ELF-1 (cell line): ENCODE results near the gene BICD2.

Experiments
- DNase-seq: peaks from one replicate; pipeline ENCODE4 v3.0.0-alpha.2; 2016; ENCODE audit warnings: low read depth, low spot score

The BICD2 gene

DNA sequence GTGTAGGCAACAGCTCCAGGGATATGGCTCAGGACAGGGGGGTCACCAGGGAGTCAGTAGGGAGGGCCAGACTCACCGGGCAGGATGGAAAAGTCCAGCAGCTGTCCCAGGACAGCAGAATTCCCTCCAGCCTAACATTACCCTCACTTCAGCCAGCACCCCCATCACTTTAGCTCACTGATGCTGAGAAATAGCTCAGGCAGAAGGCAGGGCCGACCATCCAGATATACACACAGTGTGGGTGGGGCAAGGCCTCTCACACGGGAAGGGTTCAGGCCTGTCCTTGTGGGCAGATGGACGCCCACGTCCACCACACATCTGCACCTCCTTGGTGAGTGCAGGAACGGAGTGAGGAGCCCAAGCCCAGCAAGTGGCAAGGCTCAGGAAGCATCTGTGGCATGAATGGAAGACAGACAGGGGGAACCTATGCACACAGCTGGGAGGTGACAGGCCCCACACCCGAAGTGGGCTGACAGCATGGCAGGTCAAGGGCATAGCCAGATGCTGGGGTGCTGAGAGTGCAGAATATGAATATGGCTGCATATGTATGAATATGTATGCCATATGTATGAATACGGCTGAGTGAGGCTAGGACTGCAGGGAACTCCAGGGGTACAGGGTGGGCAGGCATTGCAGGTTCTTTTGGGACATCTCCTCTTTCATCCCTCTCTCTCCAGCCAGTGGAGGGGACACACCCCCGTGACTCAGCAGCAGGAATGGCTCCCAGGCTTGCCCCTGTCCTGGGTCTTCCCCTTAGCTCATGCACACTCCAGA, 17.0 kb downstream of the BICD2 start:
- DNase-seq: no peak

DNA sequence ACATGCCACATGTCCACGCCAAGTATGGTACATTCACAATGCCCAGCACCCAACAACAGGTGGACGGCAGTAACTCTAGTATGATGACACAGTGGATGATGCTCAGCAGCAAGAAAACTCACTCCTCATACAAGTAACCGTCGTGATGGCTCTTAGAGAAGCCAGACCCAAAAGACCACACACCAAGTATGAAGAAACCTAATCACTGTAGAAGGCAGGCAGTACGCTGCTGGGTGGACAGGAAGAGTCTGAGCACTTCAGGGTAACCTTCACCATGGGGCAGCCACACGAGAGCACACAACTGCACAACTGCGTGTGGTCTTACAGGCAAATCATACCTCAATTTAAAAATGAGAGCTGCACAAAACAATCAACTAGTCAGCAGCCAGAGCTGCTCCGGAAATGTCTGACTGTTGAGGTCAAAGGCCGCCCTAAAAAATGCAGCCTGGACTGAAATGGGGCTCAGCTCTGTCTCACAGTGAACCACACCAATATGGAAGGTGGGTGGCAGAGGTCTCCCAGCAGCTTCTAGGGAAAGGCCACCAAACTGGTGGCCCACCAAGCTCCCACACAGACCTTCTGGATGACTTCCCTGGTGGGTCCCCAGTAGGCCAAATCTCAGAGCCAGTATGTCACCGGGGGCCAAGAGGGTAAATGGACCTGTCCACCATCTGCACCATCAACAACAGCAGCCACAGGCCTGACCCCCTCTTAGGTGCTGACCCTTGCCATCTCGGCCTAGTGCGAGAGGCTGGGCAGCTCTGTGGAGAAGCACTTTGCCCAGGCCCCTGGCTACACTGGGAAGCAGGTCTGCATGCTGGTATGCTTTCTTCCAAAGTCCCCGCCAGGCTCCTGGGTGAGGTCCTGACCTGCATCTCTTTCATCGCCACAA, 17.8 kb downstream of the BICD2 start:
- no peak for DNase-seq

DNA sequence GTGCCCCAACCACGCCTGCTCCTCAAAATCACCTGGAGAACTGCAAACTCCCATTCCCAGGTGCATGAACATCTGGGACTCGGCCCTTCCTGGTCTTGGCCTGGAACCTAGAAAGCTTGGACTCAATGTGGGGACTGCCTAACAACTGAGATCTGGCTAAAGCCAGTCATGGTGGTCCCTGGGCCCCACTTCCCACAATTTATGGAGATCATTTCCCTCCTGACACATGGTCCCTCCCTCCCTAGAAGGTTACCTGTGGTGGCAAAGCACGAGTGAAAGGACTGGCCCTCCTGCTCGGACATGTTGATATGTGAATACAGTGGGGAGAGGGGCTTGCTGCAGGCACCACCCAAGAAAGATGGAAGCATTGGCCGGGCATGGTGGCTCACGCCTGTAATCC, 18.8 kb downstream of the BICD2 start:
- no peak for DNase-seq

DNA sequence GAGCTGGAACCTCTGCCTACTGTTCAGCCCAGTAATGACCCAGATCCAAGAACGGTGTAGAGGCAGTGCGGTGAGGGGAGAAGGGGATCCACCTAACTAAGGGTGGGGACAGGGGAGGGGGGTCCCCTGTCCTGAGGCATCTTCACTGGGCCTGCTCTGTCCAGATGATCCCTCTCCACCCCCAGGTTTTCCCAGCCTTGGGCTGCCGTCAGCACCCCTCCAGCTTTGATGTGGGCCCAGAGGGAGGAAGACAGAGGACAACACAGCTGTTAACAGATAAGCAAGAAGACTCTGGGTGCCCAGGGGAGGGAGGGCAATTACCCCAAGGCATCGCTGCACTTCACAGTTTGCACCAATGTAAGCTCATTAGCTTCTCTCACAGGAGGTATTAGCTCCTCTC, 19.3 kb downstream of the BICD2 start:
- DNase-seq: peak; percentile 54

DNA sequence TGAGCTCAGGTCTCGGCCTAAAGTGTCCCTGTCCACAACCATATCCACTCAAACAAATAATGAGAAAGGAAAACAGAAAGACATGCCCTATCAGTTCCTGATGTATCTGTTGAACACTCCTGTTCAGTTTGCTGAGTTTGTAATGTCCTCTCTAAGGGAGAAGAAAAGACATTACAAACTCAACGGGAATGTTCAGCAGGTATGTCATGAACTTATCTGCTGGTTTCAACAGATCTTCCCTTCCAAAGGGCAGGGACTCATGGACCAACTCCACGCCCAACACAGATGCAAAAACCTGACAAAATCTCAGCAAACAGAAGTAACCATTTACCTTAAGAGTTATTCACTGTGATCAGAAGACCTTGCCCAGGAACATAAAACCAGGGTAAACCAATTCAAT, 23.7 kb downstream of the BICD2 start:
- DNase-seq: no peak

DNA sequence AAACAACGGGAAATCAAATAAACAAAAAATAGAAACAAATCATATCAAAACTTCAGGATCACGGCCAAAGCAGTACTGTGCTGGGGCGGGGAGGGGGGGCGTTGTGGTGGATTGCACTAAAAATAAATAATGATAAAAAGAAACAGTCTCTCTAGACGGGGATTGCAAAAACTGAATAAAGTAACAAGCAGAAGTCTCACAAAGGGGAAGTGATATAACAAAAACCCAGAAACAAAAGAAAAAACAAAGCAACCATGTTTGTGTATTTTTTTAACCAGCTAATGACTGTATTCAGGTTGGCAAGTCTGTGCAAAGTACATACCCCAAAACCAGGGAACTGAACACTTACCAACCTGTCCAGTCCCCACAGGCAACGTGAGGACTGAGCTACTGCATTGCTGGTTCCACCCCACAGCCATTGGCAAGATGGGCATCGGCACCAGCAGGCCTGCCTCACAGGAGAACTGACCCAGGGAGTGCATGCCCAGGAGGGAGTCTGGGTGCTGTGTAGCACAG, 24.1 kb downstream of the BICD2 start:
- no peak for DNase-seq

DNA sequence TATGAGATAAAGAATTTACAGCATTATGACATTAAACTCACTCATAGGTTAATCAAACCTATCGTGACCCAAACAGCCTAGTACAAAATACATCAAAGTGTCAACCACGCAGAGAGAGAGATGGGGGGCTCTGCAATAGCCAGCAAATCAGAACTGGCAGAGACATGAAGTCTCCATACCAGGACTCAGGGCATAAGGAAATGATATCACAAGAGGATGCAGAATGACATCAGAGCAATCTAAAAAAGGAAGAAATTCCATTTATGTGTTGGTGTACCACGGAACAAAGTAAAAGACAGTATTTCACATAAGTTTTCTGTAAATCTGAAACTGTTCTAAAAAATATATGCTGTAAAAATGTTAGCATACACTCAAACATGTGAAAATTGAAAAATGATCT, 24.6 kb downstream of the BICD2 start:
- DNase-seq: no peak

DNA sequence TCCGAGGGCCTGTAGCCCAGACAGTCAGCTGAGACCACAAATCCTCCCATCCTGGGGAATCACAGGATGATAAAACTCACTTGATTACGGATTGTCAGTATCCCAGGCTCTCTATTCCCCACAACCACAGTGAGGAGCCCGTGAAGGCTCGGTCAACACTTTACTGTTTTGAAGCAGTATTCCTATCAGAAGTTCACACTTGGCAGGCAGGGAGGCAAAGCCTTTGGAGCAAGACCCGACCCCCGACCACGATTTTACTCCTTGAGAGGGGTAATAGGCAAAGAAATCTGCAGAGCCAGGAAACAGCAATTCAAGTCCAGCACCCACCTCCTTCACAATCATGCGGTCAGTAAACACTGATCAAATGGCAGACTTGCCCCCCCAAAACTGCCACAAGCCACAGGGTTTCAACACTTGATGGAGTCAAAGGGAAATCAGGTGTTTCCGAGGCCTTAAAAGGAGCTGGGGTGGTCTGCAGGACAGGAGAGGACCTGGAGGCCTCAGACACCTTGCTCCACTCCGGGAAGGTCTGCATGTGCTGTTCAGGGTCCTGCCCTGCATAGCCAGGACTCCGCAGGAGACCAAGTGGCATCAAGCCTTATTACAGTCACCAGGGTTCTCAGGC, 25.2 kb downstream of the BICD2 start:
- no peak for DNase-seq

DNA sequence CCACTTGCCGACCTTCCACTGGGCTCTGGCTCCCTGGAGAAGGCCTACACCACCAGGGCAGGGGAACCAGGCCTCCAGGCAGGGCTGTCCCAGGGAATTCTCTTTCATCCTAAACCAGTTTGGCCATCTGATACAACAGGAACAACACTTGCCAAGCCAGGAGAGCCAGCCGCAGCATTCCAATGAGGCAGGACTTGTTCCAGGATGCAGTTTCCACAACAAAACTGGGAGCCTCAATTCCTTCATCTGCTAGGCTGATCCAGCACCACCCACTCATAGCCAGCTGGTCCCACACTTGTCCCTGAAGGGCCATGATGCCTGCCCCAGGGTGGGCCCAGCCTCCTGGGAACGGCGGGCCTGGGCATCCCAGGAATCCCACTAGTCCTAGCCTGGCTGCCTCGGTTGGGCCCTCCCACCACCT, 26.0 kb downstream of the BICD2 start:
- peak; percentile 93 for DNase-seq

DNA sequence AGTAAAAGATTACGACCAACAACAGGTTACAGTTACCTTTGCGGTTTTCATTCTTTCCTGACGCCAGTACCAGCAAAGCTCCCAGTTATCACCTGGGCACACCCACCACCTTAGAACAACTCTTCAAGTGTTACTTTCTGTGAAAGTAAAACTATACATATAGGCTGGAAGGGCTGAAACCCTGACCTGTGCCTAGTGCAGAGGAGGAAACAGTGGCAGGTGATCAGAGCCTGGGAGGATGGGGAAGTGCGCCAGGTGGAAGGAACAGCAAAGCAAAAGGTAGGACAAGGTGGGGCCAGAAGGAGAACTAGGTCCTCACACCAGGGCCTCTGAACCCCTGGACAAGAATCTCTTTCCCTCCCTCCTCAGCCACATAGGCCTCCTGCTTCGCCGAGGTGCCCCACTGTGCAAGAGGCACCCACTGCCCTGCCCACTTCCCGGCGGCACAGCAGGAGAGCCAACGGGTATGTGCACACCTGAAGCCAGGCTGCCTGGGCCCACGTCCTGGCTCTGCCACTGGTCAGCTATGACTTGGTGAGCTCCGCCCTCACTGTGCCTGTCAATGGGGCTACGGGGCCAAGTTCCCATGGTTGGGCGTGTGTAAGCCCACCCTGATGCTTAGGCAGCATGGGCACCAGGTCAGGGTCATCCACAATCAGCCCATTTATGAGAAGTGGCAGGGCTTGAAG, 26.9 kb downstream of the BICD2 start:
- no peak for DNase-seq

DNA sequence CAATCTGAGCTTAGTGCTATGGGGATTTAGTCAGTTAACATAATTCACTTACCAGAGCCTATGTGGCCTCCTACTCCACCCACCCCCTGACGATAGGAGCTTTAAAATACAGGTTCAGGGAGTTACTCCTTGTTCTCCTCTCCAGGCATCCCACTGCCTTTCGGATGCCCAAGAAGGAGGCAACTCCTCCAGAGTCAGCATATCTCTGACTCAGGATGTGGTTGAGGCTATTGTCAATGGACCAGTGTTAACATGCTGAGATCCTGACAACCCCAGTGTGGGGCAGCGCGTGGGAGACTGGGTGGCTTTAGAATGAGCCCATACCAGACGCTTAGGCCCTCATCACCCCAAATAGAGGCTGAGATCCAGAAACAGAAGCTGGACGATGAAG, 27.4 kb downstream of the BICD2 start:
- DNase-seq: no peak

DNA sequence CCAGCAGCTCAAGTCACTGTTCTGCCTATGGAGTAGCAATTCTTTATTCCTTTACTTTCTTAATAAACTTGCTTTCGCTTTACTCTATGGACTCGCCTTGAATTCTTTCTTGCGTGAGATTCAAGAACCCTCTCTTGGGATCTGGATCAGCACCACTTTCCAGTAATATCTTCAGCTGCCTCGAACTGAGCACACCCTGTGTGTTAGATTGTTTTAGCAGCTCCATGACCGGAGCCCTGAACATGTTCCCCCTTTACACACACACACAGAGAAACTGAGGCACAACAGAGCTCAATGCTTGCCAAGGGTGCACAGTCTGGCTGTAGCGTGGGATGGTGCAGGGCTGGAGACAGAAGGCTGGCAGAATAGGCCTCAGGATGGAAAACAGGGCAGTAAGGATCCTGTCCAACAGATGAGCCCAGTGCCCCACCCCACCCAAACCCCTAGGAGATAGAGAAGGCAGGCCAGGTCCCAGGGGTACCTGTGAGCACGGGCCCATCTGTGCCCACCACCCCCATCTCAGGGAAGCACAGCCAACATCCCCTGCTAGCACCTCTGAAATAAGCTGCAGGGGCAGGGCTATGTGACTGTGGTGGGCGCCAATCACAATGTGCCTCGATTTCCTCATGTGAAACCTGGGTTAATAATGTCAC, 27.9 kb downstream of the BICD2 start:
- DNase-seq: no peak

DNA sequence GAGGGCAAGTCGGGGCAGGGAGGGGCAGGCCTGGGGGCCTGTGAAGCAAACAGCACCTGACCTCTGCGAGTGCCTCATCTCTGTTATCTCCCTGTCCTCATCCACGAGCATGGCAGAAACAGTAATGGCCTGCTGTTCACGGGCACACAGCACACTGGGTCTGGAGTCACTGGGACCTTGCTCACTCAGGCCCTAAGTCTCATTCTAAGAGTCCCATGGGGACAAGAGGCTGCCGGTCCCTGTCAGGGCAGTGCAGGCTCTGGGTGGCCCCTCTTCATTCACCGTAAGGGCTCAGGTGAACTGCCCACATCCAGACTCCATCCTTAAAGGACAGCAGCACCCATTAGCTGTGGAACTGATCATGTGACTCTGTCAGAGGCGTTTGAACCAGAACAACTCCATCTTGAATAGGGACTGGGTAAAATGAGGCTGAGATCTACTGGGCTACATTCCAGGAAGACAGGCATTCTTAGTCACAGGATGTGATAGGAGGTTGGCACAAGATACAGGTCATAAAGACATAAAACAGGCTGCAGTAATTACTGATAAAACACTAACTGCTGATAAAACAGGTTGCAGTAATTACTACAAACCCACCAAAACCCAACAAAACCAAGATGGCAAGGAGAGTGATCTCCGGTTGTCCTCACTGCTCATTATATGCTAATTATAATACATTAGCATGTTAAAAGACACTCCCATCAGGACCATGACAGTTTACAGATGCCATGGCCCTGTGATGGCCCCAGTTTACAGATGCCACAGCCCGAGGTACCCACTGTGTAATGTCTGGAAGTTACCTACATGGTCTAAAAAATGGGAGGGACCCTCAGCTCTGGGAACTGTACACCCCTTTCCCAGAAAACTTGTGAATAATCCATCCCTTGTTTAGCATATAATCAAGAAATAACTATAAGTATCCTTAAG, 28.7 kb downstream of the BICD2 start:
- DNase-seq: no peak

DNA sequence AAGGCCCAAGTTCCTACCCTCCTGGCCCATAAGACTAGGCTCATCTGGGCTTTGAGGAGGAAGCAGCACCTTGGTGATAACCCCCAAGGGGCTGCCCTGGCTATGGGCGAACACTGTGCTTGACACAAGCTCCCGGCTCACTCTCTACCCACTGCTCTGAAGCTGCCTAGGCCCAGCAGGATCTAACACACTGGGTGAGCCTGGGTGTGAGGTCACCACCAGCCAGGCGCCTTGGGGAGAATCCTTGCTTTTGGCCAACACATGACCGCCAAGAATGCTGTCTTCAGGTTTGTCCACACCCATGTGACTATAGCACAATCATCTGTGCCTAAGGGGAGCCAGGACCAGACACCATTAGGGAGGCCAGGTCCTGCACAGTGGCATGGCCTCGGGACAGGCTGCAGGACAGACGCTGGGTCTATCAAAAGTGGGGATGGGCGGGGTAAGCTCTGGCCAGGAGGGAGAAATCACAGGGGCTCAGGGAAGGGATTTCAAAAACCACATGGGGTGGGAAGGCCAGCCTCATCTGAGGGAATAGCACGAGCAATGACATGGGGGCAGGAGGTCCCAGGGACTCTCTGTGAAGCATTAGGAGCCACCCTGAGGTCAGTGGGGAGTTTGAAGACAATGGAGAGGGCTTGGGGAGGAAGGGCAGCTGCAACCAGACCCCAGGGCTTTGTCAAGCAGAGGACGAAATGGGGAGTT, 29.6 kb downstream of the BICD2 start:
- DNase-seq: peak; percentile 75

DNA sequence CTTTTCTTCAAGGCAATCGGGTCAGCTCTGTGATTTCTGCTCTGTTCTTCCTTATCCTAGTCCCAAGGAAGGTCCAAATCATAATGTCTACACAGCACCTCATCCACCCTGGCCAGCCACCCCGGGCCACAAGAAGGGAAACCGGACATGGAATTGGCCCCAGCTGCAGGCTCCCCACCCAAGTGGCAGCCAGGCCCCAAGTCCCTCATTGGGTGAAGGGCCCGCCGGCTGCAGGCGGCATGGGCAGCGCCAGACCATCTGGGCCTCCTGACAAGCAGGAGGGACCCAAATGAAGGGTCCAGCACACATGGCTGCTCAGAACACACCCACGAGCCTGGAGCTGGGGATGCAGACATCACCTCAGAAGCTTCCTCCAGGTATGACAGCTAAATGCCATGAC, 33.7 kb downstream of the BICD2 start:
- DNase-seq: no peak

DNA sequence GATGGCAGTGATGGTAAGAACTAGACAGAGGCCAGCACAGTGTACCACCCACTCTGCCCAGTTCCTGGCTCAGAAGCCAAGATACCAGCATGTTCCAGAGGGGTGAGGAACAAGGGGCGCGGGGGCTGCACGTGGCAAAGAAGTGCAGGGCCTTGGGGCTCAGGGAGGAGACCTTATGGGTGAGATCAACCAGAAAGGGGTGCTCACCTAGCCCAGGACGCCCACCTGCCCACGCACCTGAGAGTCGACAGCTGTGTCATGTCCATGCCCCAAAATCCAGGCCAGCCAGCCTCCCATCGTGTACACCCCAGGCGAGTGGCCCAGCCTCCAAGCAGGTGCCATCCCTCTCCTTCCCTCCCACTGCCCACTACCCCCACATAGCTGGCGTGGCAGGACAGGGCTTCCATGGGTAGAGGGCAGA, 34.9 kb downstream of the BICD2 start:
- no peak for DNase-seq

DNA sequence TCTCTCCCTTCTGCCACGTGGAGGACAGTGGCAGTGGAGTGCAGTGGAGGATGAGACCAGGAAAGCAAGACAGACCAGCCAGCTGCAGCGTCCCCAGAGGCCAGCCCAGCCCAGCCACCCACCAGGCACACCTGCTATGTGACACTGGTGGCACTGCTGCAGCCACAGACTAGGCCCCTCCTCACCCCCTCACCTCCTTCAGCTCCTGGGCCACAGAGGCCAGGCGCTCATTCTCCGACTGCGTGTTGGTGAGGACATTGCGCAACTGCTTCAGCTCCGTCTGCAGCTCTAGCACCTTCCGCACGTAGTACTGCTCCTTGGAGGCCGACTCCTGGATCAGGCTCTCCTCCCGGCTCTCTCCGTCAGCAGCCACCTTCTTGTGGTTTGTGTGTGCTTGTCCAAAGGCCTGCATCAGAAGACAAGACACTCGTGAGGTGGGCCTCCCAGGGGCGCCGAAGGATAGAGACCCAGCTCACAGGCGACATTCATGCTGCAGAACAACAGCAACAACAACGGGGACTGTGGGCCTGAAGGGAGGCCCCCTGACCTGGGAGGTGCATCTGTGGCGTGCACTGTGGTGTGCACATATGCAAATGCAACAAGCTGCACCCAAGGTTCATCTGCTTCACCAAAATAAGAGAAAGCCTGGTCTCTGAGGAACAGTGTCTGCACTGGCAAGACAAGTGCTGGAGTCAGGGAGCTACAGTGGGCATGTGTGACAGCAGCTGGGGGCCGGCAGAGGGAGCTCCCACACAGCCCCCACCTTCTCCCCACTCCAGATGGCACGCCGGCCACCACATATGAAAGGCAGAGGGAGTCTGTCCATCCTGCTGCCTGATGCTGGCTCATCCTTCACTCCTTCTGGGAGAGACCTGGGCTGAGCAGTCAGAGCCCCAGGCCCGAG, 35.5 kb downstream of the BICD2 start:
- no peak for DNase-seq
